ENCODE measurements around the gene PPIL6.

DNA sequence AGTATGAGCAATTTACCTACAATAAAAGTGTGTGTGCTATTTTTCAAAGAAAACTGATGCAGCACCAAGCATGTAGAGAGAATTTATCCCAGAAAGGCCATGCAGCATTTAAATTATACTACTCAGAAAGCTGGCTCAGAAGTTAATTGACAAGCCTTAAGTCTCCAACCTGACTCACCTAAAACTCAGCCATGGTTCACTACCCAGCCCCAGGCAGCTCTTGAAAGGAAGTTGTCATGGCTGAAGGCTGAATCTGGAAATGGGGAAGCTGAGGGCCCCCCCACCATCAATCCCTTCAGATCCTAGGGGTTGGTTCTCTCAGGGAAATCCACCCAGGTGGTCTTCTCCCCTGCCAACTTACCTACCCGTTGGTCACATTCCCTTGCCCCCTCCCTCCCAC, 19.7 kb downstream of the PPIL6 start:
- TF ChIP-seq, protein P1, sequence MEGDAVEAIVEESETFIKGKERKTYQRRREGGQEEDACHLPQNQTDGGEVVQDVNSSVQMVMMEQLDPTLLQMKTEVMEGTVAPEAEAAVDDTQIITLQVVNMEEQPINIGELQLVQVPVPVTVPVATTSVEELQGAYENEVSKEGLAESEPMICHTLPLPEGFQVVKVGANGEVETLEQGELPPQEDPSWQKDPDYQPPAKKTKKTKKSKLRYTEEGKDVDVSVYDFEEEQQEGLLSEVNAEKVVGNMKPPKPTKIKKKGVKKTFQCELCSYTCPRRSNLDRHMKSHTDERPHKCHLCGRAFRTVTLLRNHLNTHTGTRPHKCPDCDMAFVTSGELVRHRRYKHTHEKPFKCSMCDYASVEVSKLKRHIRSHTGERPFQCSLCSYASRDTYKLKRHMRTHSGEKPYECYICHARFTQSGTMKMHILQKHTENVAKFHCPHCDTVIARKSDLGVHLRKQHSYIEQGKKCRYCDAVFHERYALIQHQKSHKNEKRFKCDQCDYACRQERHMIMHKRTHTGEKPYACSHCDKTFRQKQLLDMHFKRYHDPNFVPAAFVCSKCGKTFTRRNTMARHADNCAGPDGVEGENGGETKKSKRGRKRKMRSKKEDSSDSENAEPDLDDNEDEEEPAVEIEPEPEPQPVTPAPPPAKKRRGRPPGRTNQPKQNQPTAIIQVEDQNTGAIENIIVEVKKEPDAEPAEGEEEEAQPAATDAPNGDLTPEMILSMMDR (IDR thresholded peaks at IDR 0.05; ENCODE audit: low read depth, low read length, poor library complexity, severe bottlenecking) = no peak
- TF ChIP-seq EZH2phosphoT487 (IDR thresholded peaks at IDR 0.05; ENCODE audit: borderline replicate concordance, low read length) = no peak

Measured in DOHH2 (cell line).